ENCODE results near the gene TNPO3.

GRCh38 chr7:129072479-129073011 is 17.6 kb upstream of the TNPO3 start:
- TF ChIP-seq CTCF (IDR thresholded peaks at IDR 0.05; ENCODE audit: insufficient read depth, low read length, poor library complexity, severe bottlenecking) (no peak), EZH2phosphoT487 (conservative IDR thresholded peaks at IDR 0.05; ENCODE audit: low read length) (no peak)
